Smooth muscle cell (in vitro differentiated cells): Measurements from ENCODE around the gene DHRS13. TPM values are rescaled to one million over a fixed set of nuclear protein-coding genes. Genes with fewer than 3 reads are reported as not detected.
"Not testable (repeated sequence)": the region's sequence is repeated elsewhere in the genome, so short reads cannot be mapped to it uniquely, and the experiment has no call there.

Experiments
- DNase-seq: peaks from one replicate; lab custom pipeline; 2025; ENCODE audit not compliant: unreplicated experiment; lab: John Stamatoyannopoulos, UW
- H2AFZ ChIP-seq: fragments of 200-600 bp; sonication (generic); 2 replicates; pipeline ENCODE4 v1.6.0; 2016; ENCODE audit warnings: antibody characterized with exemption, low read depth, mild to moderate bottlenecking
- H3F3A ChIP-seq: fragments of 200-600 bp; sonication (generic); 2 replicates; pipeline ENCODE4 v1.6.0; 2017; ENCODE audit warnings: antibody characterized with exemption, low read depth
- H3K27ac ChIP-seq: fragments of 200-600 bp; sonication (generic); 2 replicates; pipeline ENCODE4 v1.5.1; 2016; ENCODE audit warnings: low read depth, mild to moderate bottlenecking
- H3K27me3 ChIP-seq: fragments of 200-600 bp; sonication (generic); 2 replicates; pipeline ENCODE4 v1.6.1; 2016; ENCODE audit warnings: low read depth, mild to moderate bottlenecking
- H3K36me3 ChIP-seq: fragments of 200-600 bp; sonication (generic); 2 replicates; pipeline ENCODE4 v1.5.1; 2016; ENCODE audit warnings: low read depth
- H3K4me1 ChIP-seq: fragments of 200-600 bp; sonication (generic); 2 replicates; pipeline ENCODE4 v1.5.1; 2016; ENCODE audit warnings: low read depth
- H3K4me2 ChIP-seq: fragments of 200-600 bp; sonication (generic); 2 replicates; pipeline ENCODE4 v1.6.0; 2016; ENCODE audit warnings: mild to moderate bottlenecking
- H3K4me3 ChIP-seq: fragments of 200-600 bp; sonication (generic); 2 replicates; pipeline ENCODE4 v1.5.1; 2016; ENCODE audit warnings: mild to moderate bottlenecking
- H3K79me2 ChIP-seq: fragments of 200-600 bp; sonication (generic); 2 replicates; pipeline ENCODE4 v1.6.0; 2016; ENCODE audit warnings: low read depth, mild to moderate bottlenecking
- H3K9ac ChIP-seq: fragments of 200-600 bp; sonication (generic); 2 replicates; pipeline ENCODE4 v1.6.0; 2016; ENCODE audit warnings: low read depth
- H3K9me3 ChIP-seq: fragments of 200-600 bp; sonication (generic); replicated peaks from 2 replicates; pipeline ENCODE4 v1.5.1; 2016; ENCODE audit warnings: low read depth
- H4K20me1 ChIP-seq: fragments of 200-600 bp; sonication (generic); 2 replicates; pipeline ENCODE4 v1.6.0; 2016; ENCODE audit warnings: low read depth
- WGBS: methylation state at CpG from one replicate; pipeline ENCODE4 v1.1.7; 2016; ENCODE audit warnings: low lambda C conversion rate; 5-methylcytosine and 5-hydroxymethylcytosine counted together
- microRNA counts: library from miRNA; unstranded; fragments of <30 nt; microRNA quantifications from one replicate; lab custom pipeline; 2016
- microRNA-seq: library from miRNA; unstranded; fragments of <30 nt; microRNA quantifications from one replicate; pipeline ENCODE4, GENCODE V29; 2016; ENCODE audit warnings: borderline number of aligned reads
- polyA plus RNA-seq: library from polyadenylated mRNA; unstranded; fragments of >200 nt; fragmentation: Nextera tagmentation; extraction: Ambion mirVana; gene quantifications from 2 replicates; pipeline ENCODE4 v1.2.1, GENCODE V29; 2016
- total RNA-seq: library from RNA; depleted of rRNA; stranded (reverse); fragments of >200 nt; gene quantifications from 2 replicates; pipeline ENCODE4 v1.2.3, GENCODE V29; 2014
- TF ChIP-seq, protein P1 (sequence below): fragments of 200-600 bp; sonication (generic); IDR thresholded peaks from 2 replicates; pipeline ENCODE4 v1.5.1; 2017; ENCODE audit warnings: borderline replicate concordance, mild to moderate bottlenecking, antibody characterized with exemption; ENCODE audit not compliant: insufficient read depth, poor library complexity, severe bottlenecking

DHRS13 gene
- total and polyA plus RNA-seq, 2 experiments from 2014 or later = 6.0 to 10.1 TPM

DNA sequence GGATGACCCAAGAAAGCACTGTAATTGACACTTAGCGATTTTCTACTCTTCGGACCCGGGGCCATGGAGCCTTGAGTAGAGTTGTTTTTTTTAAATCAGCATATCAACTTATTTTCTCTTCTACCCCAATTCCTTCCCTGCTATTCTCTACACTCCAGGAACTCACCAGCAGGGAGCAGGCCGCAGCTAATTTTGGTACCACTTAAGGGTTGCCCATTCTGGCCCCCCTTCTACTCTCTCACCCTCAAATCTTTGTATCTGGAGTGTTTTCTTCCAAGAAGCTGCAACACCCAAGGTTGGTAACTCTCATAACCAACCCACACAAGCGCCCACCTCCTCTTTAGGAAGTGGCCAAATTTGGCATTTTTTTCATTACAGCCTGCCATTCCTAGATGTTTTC, 53.6 kb downstream of the DHRS13 start:
- H3K4me1 ChIP-seq = no peaks in the 10 kb centered on the region
- no peaks in the 10 kb centered on the region for H3K9me3 ChIP-seq
- no peaks in the 10 kb centered on the region for H3K79me2 ChIP-seq
- H3K4me3 ChIP-seq = no peak overlapping the region
- DNase-seq = no peak
- H3F3A ChIP-seq = no peaks in the 10 kb centered on the region
- no peak overlapping the region for H2AFZ ChIP-seq
- no peaks in the 10 kb centered on the region for H3K27me3 ChIP-seq
- no peak overlapping the region for H3K9ac ChIP-seq
- H3K36me3 ChIP-seq = no peaks in the 10 kb centered on the region
- no peaks in the 10 kb centered on the region for H4K20me1 ChIP-seq
- WGBS = 98% methylated on average over 5 of the region's 5 CpGs
- H3K27ac ChIP-seq = no peak overlapping the region
- TF ChIP-seq, protein P1, sequence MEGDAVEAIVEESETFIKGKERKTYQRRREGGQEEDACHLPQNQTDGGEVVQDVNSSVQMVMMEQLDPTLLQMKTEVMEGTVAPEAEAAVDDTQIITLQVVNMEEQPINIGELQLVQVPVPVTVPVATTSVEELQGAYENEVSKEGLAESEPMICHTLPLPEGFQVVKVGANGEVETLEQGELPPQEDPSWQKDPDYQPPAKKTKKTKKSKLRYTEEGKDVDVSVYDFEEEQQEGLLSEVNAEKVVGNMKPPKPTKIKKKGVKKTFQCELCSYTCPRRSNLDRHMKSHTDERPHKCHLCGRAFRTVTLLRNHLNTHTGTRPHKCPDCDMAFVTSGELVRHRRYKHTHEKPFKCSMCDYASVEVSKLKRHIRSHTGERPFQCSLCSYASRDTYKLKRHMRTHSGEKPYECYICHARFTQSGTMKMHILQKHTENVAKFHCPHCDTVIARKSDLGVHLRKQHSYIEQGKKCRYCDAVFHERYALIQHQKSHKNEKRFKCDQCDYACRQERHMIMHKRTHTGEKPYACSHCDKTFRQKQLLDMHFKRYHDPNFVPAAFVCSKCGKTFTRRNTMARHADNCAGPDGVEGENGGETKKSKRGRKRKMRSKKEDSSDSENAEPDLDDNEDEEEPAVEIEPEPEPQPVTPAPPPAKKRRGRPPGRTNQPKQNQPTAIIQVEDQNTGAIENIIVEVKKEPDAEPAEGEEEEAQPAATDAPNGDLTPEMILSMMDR = no peak
- no peak overlapping the region for H3K4me2 ChIP-seq

- WGBS = 89% methylated on average over 15 of the region's 15 CpGs
- H3F3A ChIP-seq, H3K4me1 ChIP-seq, H2AFZ ChIP-seq, H3K27ac ChIP-seq, H3K27me3 ChIP-seq, H3K79me2 ChIP-seq, DNase-seq, H3K36me3 ChIP-seq, H3K9ac ChIP-seq, H3K4me2 ChIP-seq, H3K9me3 ChIP-seq, H4K20me1 ChIP-seq, H3K4me3 ChIP-seq: not testable (repeated sequence)
- TF ChIP-seq, protein P1 = peak; percentile 42
Measured at GRCh38 chr17:28848667-28849066, 54.2 kb downstream of the DHRS13 start.

MicroRNAs within 50 kb of the gene (microRNA counts, 767-probe panel; counts per million panel counts)
- microRNA hsa-miR-144-3p (lab: Ali Mortazavi, UCI) (8,377 counts per million, percentile 59 among the panel's probes with 10 or more counts), microRNA hsa-miR-451a (lab: Ali Mortazavi, UCI) (183 counts per million)

Small RNA genes within 50 kb of the gene (microRNA-seq; reads per million reads assigned to microRNA genes)
- not detected for gene MIR451B

Other genes with a start within 250 kb of the DHRS13 start
- 78.8 and 88.6 TPM in 2 replicates for gene SDF2, start 241.2 kb downstream of the DHRS13 start, total RNA-seq
- 87.9 and 96.5 TPM in 2 replicates for gene SDF2, start 241.2 kb downstream of the DHRS13 start, polyA plus RNA-seq
- 48.5 and 64.0 TPM in 2 replicates for gene SUPT6H, start 240.9 kb downstream of the DHRS13 start, total RNA-seq
- 22.4 and 26.1 TPM in 2 replicates for gene SUPT6H, start 240.9 kb downstream of the DHRS13 start, polyA plus RNA-seq
- 1.9 and 3.0 TPM in 2 replicates for gene PROCA1, start 191.2 kb downstream of the DHRS13 start, total RNA-seq
- 1.8 and 3.0 TPM in 2 replicates for gene PROCA1, start 191.2 kb downstream of the DHRS13 start, polyA plus RNA-seq
- gene RAB34, start 185.2 kb downstream of the DHRS13 start, total RNA-seq = 141 and 208 TPM in 2 replicates
- 256 and 289 TPM in 2 replicates for gene RAB34, start 185.2 kb downstream of the DHRS13 start, polyA plus RNA-seq
- 626 and 629 TPM in 2 replicates for gene RPL23A, start 183.1 kb downstream of the DHRS13 start, total RNA-seq
- gene RPL23A, start 183.1 kb downstream of the DHRS13 start, polyA plus RNA-seq = 1,149 and 1,234 TPM in 2 replicates
- gene TLCD1, start 176.8 kb downstream of the DHRS13 start, total RNA-seq = 14.7 and 21.9 TPM in 2 replicates
- gene TLCD1, start 176.8 kb downstream of the DHRS13 start, polyA plus RNA-seq = 11.2 and 15.6 TPM in 2 replicates
- gene NEK8, start 174.3 kb downstream of the DHRS13 start, total RNA-seq = 1.2 and 2.8 TPM in 2 replicates
- gene NEK8, start 174.3 kb downstream of the DHRS13 start, polyA plus RNA-seq = 4.6 TPM in 2 replicates
- 82.1 and 97.0 TPM in 2 replicates for gene TRAF4, start 159.1 kb downstream of the DHRS13 start, total RNA-seq
- 47.5 and 55.2 TPM in 2 replicates for gene TRAF4, start 159.1 kb downstream of the DHRS13 start, polyA plus RNA-seq
- 10.6 and 20.5 TPM in 2 replicates for gene FAM222B, start 60.3 kb downstream of the DHRS13 start, total RNA-seq
- 28.0 and 35.9 TPM in 2 replicates for gene FAM222B, start 60.3 kb downstream of the DHRS13 start, polyA plus RNA-seq
- 30.0 and 37.6 TPM in 2 replicates for gene ERAL1, start 48.1 kb downstream of the DHRS13 start, total RNA-seq
- gene ERAL1, start 48.1 kb downstream of the DHRS13 start, polyA plus RNA-seq = 58.9 and 59.3 TPM in 2 replicates
- 18.1 and 20.1 TPM in 2 replicates for gene FLOT2, start 5.3 kb downstream of the DHRS13 start, total RNA-seq
- 40.1 and 58.3 TPM in 2 replicates for gene FLOT2, start 5.3 kb downstream of the DHRS13 start, polyA plus RNA-seq
- gene PHF12, start 48.4 kb upstream of the DHRS13 start, total RNA-seq = 17.8 and 18.9 TPM in 2 replicates
- 12.2 and 14.0 TPM in 2 replicates for gene PHF12, start 48.4 kb upstream of the DHRS13 start, polyA plus RNA-seq
- gene SEZ6, start 103.0 kb upstream of the DHRS13 start, total RNA-seq = not detected in 2 replicates
- gene SEZ6, start 103.0 kb upstream of the DHRS13 start, polyA plus RNA-seq = 0.64 TPM in 1 of 2 replicates, not detected in the other
- 0.63 and 0.94 TPM in 2 replicates for gene PIPOX, start 140.1 kb upstream of the DHRS13 start, total RNA-seq
- gene PIPOX, start 140.1 kb upstream of the DHRS13 start, polyA plus RNA-seq = 1.3 and 1.9 TPM in 2 replicates